ENCODE results near the gene IL17REL.
"Not testable (repeated sequence)": the region's sequence is repeated elsewhere in the genome, so short reads cannot be mapped to it uniquely, and the experiment has no call there.

Gene IL17REL

GRCh38 chr22:50001388-50002231 lies 11.0 kb downstream of the IL17REL start:
- DNase-seq, result no peak

GRCh38 chr22:50000587-50001387 lies 11.8 kb downstream of the IL17REL start:
- no peak for DNase-seq

GRCh38 chr22:49999946-50000586 lies 12.5 kb downstream of the IL17REL start:
- DNase-seq, result no peak

- peak in 1 of 6 experiments; percentile 10 for DNase-seq
These were observed 13.3 kb downstream of the IL17REL start for GRCh38 chr22:49999063-49999945.

- no peak for DNase-seq
These were observed 13.9 kb downstream of the IL17REL start for GRCh38 chr22:49998718-49999062.

GRCh38 chr22:49997932-49998717 lies 14.4 kb downstream of the IL17REL start:
- no peak for DNase-seq

- no peak for DNase-seq
These were observed 15.3 kb downstream of the IL17REL start for GRCh38 chr22:49997251-49997599.

GRCh38 chr22:49996518-49997250 lies 15.9 kb downstream of the IL17REL start:
- DNase-seq, result no peak

GRCh38 chr22:49996119-49996517 lies 16.4 kb downstream of the IL17REL start:
- no peak for DNase-seq

- no peak for DNase-seq
These were observed 17.0 kb downstream of the IL17REL start for GRCh38 chr22:49995361-49996118.

- DNase-seq, result no peak
These were observed 17.6 kb downstream of the IL17REL start for GRCh38 chr22:49995041-49995360.

- DNase-seq, result no peak
These were observed 18.1 kb downstream of the IL17REL start for GRCh38 chr22:49994361-49995040.

GRCh38 chr22:49993649-49994360 lies 18.8 kb downstream of the IL17REL start:
- DNase-seq, result no peak

- DNase-seq, result peak; percentile 26 to 51 (median 38)
These were observed 19.5 kb downstream of the IL17REL start for GRCh38 chr22:49992921-49993648.

- DNase-seq, result no peak
These were observed 20.5 kb downstream of the IL17REL start for GRCh38 chr22:49991907-49992533.

GRCh38 chr22:49991167-49991566 lies 21.4 kb downstream of the IL17REL start:
- no peak for DNase-seq

- DNase-seq, result not testable (repeated sequence)
These were observed 22.7 kb downstream of the IL17REL start for GRCh38 chr22:49989826-49990225.

- no peak for DNase-seq
These were observed 26.2 kb downstream of the IL17REL start for GRCh38 chr22:49986325-49986724.

Data from stimulated activated naive CD4-positive, alpha-beta T cell (primary cell).